Astrocyte (in vitro differentiated cells and primary cell): ENCODE measurements around the gene IQGAP2. TPM values are rescaled to one million over a fixed set of nuclear protein-coding genes. Genes with fewer than 3 reads are reported as not detected.

Experiments
- DNase-seq: peaks from one replicate; pipeline ENCODE4 v3.0.0-alpha.2; 2010; ENCODE audit warnings: low read depth
- FAIRE-seq: peaks from 2 replicates; lab custom pipeline; 2011; peaks lifted over from hg19 to GRCh38; lab: Jason Lieb, UNC
- H2AFZ ChIP-seq: 2 replicates; pipeline ENCODE4 v1.6.0; 2012; ENCODE audit warnings: low read depth, low read length, inconsistent platforms
- H3K27ac ChIP-seq: 2 replicates; pipeline ENCODE4 v1.5.1; 2011; ENCODE audit warnings: low read depth, low read length, inconsistent platforms
- H3K27me3 ChIP-seq: 2 replicates; pipeline ENCODE4 v1.6.0; 2011; ENCODE audit warnings: low read length, inconsistent platforms; ENCODE audit not compliant: insufficient read depth
- H3K36me3 ChIP-seq: 2 replicates; pipeline ENCODE4 v1.5.1; 2011; ENCODE audit warnings: low read length, inconsistent platforms; ENCODE audit not compliant: insufficient read depth
- H3K4me1 ChIP-seq: 2 replicates; pipeline ENCODE4 v1.5.1; 2011; ENCODE audit warnings: low read length, inconsistent platforms; ENCODE audit not compliant: insufficient read depth
- H3K4me2 ChIP-seq: 2 replicates; pipeline ENCODE4 v1.6.0; 2012; ENCODE audit warnings: low read length, inconsistent platforms
- H3K4me3 ChIP-seq: 2 replicates; pipeline ENCODE4 v1.5.1; 2011; ENCODE audit warnings: low read depth, mild to moderate bottlenecking, low read length, inconsistent platforms; ENCODE audit not compliant: insufficient read depth
- H3K79me2 ChIP-seq: 2 replicates; pipeline ENCODE4 v1.6.0; 2012; ENCODE audit warnings: mild to moderate bottlenecking, low read length, inconsistent platforms; ENCODE audit not compliant: insufficient read depth
- H3K9ac ChIP-seq: 2 replicates; pipeline ENCODE4 v1.6.0; 2012; ENCODE audit warnings: mild to moderate bottlenecking, low read length, inconsistent platforms
- H3K9me3 ChIP-seq: 2 replicates; pipeline ENCODE4 v1.5.1; 2012; ENCODE audit warnings: low read depth, mild to moderate bottlenecking, low read length, inconsistent platforms; ENCODE audit not compliant: insufficient read depth
- H4K20me1 ChIP-seq: 2 replicates; pipeline ENCODE4 v1.6.0; 2012; ENCODE audit warnings: low read length, inconsistent platforms; ENCODE audit not compliant: insufficient read depth
- H3K27ac Mint-ChIP-seq: one replicate; pipeline ENCODE4 v1.8.0; 2021; ENCODE audit warnings: mild to moderate bottlenecking, mixed read lengths; ENCODE audit not compliant: unreplicated experiment
- H3K27me3 Mint-ChIP-seq: one replicate; pipeline ENCODE4 v1.8.0; 2021; ENCODE audit warnings: low read depth, mixed read lengths; ENCODE audit not compliant: unreplicated experiment
- H3K36me3 Mint-ChIP-seq: one replicate; pipeline ENCODE4 v1.8.0; 2021; ENCODE audit warnings: low read depth, mixed read lengths; ENCODE audit not compliant: unreplicated experiment
- H3K4me1 Mint-ChIP-seq: one replicate; pipeline ENCODE4 v1.8.0; 2021; ENCODE audit warnings: low read depth, mixed read lengths; ENCODE audit not compliant: unreplicated experiment
- H3K4me3 Mint-ChIP-seq: one replicate; pipeline ENCODE4 v1.8.0; 2021; ENCODE audit warnings: mild to moderate bottlenecking, moderate library complexity, mixed read lengths; ENCODE audit not compliant: unreplicated experiment
- H3K9me3 Mint-ChIP-seq: one replicate; pipeline ENCODE4 v1.8.0; 2021; ENCODE audit warnings: mild to moderate bottlenecking, mixed read lengths; ENCODE audit not compliant: unreplicated experiment
- CTCF ChIP-seq: IDR thresholded peaks from 2 replicates; pipeline ENCODE4 v1.5.1; 2011; ENCODE audit warnings: low read depth, mild to moderate bottlenecking, inconsistent platforms, low read length, moderate library complexity; ENCODE audit not compliant: insufficient read depth
- EZH2 ChIP-seq: IDR thresholded peaks from 2 replicates; pipeline ENCODE4 v1.6.1; 2012; ENCODE audit warnings: mild to moderate bottlenecking, low read length, inconsistent platforms; ENCODE audit not compliant: insufficient read depth
- total RNA-seq: library from RNA; stranded (reverse); gene quantifications from 2 replicates; pipeline ENCODE4 v1.2.1, GENCODE V29; 2021

The IQGAP2 gene
- total RNA-seq, 1 donor from 2014 or later: 2.9 TPM

- no peaks in the 10 kb centered on the region for H3K36me3 Mint-ChIP-seq
- peaks cover 10% of the 10 kb centered on the region for H3K9me3 Mint-ChIP-seq
- Histone ChIP-seq H3K27me3 (no peaks in the 10 kb centered on the region), H3K9me3 (peaks cover 6% of the 10 kb centered on the region), H3K27ac (no peak overlapping the region), H3K4me1 (no peaks in the 10 kb centered on the region), H3K36me3 (no peaks in the 10 kb centered on the region), H4K20me1 (no peaks in the 10 kb centered on the region), H2AFZ (no peak overlapping the region), H3K79me2 (no peaks in the 10 kb centered on the region), H3K4me2 (no peak overlapping the region), H3K4me3 (no peak overlapping the region), H3K9ac (no peak overlapping the region)
- no peak for DNase-seq
- no peak for TF ChIP-seq EZH2
- no peak for TF ChIP-seq CTCF
- no peak for FAIRE-seq
- H3K27ac Mint-ChIP-seq: no peak overlapping the region
- no peaks in the 10 kb centered on the region for H3K27me3 Mint-ChIP-seq
- H3K4me1 Mint-ChIP-seq: no peaks in the 10 kb centered on the region
- H3K4me3 Mint-ChIP-seq: no peak overlapping the region
Observed at GRCh38 chr5:76649140-76649539, 246.1 kb downstream of the IQGAP2 start.

- FAIRE-seq (no peak), DNase-seq (no peak)
- H3K4me1 Mint-ChIP-seq: peaks cover 1% of the 10 kb centered on the region
- no peaks in the 10 kb centered on the region for H3K27me3 Mint-ChIP-seq
- no peak overlapping the region for H3K4me3 Mint-ChIP-seq
- no peaks in the 10 kb centered on the region for H3K79me2 ChIP-seq
- H3K27ac Mint-ChIP-seq: no peak overlapping the region
- no peaks in the 10 kb centered on the region for H3K36me3 ChIP-seq
- no peaks in the 10 kb centered on the region for H3K4me1 ChIP-seq
- peaks cover 6% of the 10 kb centered on the region for H3K9me3 ChIP-seq
- no peaks in the 10 kb centered on the region for H4K20me1 ChIP-seq
- no peak for TF ChIP-seq EZH2
- no peak for TF ChIP-seq CTCF
- H3K9ac ChIP-seq: no peak overlapping the region
- no peak overlapping the region for H3K4me3 ChIP-seq
- no peaks in the 10 kb centered on the region for H3K27me3 ChIP-seq
- no peak overlapping the region for H3K27ac ChIP-seq
- no peak overlapping the region for H3K4me2 ChIP-seq
- no peak overlapping the region for H2AFZ ChIP-seq
- H3K36me3 Mint-ChIP-seq: no peaks in the 10 kb centered on the region
- H3K9me3 Mint-ChIP-seq: peaks cover 8% of the 10 kb centered on the region
Observed at GRCh38 chr5:76652809-76653414, 249.8 kb downstream of the IQGAP2 start.

- Mint-ChIP-seq H3K4me1 (peaks cover 3% of the 10 kb centered on the region), H3K27me3 (peaks cover 2% of the 10 kb centered on the region), H3K36me3 (no peaks in the 10 kb centered on the region), H3K9me3 (no peaks in the 10 kb centered on the region), H3K4me3 (no peak overlapping the region), H3K27ac (no peak overlapping the region)
- Histone ChIP-seq H4K20me1 (no peaks in the 10 kb centered on the region), H2AFZ (no peak overlapping the region), H3K9me3 (no peaks in the 10 kb centered on the region), H3K9ac (no peak overlapping the region), H3K4me2 (no peak overlapping the region), H3K36me3 (no peaks in the 10 kb centered on the region), H3K79me2 (no peaks in the 10 kb centered on the region), H3K27ac (no peak overlapping the region), H3K4me1 (no peaks in the 10 kb centered on the region), H3K4me3 (no peak overlapping the region), H3K27me3 (no peaks in the 10 kb centered on the region)
- no peak for TF ChIP-seq EZH2
- no peak for TF ChIP-seq CTCF
- DNase-seq: no peak
- FAIRE-seq: no peak
Observed at GRCh38 chr5:76657091-76657490, 254.0 kb downstream of the IQGAP2 start.
